Activated CD8-positive, alpha-beta memory T cell treated with anti-CD3 and anti-CD28 coated beads, Interleukin-2, amount 50 U/mL, for 24 hours (primary cell): ENCODE results near the gene PRPSAP1.
"Not testable (repeated sequence)": the region's sequence is repeated elsewhere in the genome, so short reads cannot be mapped to it uniquely, and the experiment has no call there.

Experiments used
- DNase-seq: peaks from one replicate; pipeline ENCODE4 v3.0.0-alpha.2; 2020; ENCODE audit errors: extremely low read depth

The PRPSAP1 gene

DNA sequence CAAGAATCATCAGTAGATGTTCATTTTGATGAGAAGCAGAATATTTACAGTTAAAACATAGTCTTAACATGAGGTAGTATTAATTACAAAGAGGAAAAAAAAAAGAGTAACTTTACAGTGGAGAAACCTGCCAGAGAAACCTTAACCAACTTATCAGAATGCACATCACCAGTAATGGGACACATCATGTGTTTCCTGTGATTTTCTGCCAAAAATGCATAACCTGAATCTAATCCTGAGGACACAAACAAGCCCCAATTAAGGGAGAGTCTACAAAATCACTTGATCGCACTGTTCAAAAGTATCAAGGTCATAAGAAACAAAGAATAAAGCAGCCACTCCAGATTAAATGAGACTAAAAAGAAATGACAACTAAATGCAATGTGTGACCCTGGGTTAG, 27.4 kb downstream of the PRPSAP1 start:
- no peak for DNase-seq

GRCh38 chr17:76318586-76318985, 35.1 kb downstream of the PRPSAP1 start:
- no peak for DNase-seq

DNA sequence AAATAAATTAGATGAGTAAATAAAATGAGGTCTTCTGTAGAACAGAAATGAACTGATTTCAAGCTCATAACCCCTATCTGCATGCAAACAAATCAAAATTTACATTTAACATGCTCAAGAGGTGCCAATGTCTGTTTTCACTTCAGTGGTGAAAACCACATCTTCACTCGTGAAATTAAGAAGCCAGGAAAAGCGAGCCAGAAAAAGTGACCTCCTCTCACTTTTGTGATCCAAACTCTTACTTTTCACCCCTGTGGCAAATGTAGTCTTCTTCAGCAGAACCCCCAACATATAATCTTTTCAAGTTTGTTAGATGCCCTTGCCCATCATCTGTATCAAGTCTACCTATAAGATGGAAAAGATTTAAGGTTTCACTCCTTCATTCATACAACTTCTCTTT, 36.2 kb downstream of the PRPSAP1 start:
- DNase-seq, result no peak

DNA sequence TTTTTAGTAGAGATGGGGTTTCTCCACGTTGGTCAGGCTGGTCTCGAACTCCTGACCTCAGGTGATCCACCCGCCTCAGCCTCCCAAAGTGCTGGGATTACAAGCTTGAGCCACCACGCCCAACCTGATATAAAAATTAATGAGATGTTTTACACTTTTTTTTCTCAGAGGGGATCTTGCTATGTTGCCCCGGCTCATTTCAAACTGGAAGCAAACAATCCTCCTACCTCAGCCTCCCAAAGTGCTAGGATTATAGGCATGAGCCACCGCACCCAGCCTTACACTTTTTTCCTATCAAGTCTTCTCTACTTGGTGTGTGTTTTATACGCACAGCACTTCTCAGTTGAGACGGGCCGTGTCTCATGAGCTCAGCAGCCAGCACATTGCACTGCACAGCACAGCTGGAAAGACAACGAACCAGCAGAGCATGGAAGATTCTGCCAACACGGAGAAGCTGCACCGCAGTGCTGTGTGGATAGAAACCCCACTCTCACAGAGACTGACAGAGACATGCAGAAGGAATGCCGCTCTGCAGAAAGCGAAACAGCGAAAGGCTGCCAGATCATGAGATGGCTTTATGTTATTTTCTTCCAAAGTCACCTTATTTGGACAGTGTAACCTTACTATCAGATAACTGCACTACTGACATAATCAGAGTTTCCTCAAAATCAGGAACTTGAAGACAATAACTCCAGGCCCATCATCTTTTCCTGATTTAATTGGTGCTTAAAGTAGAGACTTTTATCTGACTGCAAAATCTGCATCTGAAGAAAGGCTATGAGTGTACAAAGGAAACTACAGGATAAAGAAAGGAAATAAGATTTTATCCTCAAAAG, 39.1 kb downstream of the PRPSAP1 start:
- no peak for DNase-seq

GRCh38 chr17:76312735-76313134, 41.0 kb downstream of the PRPSAP1 start:
- DNase-seq, result no peak

GRCh38 chr17:76309461-76309860, 44.3 kb downstream of the PRPSAP1 start:
- DNase-seq, result no peak

GRCh38 chr17:76307966-76308338, 45.8 kb downstream of the PRPSAP1 start, which contains the start of gene QRICH2:
Gene QRICH2, minus strand, starts transcription at chr17:76308276. Its CDS starts 278 bp downstream, at chr17:76307998.
- no peak for DNase-seq

DNA sequence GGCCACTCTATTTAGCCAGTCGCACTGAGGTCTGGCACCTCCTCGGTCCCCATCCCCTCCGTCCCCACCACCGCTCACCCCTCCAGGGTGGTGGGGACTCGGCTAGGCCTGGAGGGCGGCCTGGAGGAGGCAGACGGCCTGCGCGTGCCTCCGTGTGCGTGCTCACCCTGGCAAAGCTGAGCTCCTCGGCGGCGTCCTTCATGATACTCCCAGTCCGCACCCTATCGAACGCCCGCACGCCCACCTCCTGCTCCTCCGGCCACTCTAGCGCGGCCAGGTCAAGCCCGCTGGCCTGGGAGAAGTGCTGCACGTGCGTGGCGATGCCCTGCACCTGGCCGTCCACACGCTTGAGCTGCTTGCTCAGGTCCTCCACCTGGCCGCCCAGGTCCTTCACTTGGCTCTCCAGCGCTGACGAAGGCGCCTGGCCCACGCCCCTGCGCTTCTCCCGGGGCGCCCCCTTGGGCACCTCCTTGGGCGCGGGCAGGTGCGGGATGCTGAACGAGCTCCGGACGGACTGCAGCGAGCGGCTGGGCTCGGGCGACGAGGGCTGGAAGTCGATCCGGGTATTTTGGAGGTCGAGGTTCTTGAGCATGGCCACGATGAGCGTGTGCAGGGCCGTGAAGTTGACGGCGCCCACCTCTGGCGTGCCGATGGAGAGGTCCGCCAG, 46.3 kb downstream of the PRPSAP1 start:
- DNase-seq, result no peak

- DNase-seq, result not testable (repeated sequence)
Observed at GRCh38 chr17:76305135-76305454, 48.6 kb downstream of the PRPSAP1 start.

- DNase-seq, result no peak
Observed at GRCh38 chr17:76304226-76305134, 49.2 kb downstream of the PRPSAP1 start.

DNA sequence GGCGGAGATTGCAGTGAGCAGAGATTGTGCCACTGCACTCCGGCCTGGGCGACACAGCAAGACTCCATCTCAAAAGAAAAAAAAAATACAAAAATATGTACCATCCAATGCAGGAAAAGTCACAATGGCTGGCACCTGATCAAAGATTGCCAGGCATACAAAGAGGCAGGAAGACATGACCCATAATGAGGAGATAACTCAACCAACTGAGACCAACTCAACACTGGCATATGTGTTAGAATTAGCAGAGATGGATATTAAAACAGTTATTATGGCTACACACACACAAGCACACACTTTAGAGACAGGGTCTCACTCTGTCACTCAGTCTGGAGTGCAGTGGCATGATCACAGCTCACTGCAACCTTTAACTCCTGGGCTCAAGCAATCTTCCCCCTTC, 56.3 kb downstream of the PRPSAP1 start:
- no peak for DNase-seq

- DNase-seq, result no peak
Observed at GRCh38 chr17:76296889-76297288, 56.8 kb downstream of the PRPSAP1 start.

- no peak for DNase-seq
Observed at GRCh38 chr17:76296186-76296585, 57.5 kb downstream of the PRPSAP1 start.

DNA sequence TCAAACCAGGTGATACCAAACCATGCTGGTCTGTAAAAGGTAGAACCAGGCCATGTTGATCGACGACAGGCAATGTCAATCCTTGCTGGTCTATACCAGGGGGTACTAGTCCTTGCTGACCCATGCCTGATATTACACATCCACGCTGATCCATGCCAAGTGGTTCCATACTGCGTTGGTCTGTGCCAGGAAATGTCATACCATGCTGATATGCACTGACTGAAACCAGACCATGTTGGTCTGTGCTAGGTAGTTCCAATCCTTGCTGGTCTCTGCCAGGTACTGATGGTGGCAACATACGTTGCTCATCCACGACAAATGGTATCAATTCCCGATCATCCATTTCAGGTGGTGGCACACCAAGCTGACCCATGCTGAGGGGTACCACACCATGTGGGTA, 60.6 kb downstream of the PRPSAP1 start:
- no peak for DNase-seq

GRCh38 chr17:76292567-76292966, 61.1 kb downstream of the PRPSAP1 start:
- no peak for DNase-seq

GRCh38 chr17:76281573-76282371, 71.9 kb downstream of the PRPSAP1 start:
- DNase-seq, result no peak

- DNase-seq, result no peak
Observed at GRCh38 chr17:76280650-76281049, 73.1 kb downstream of the PRPSAP1 start.

- no peak for DNase-seq
Observed at GRCh38 chr17:76279742-76280287, 73.9 kb downstream of the PRPSAP1 start.

DNA sequence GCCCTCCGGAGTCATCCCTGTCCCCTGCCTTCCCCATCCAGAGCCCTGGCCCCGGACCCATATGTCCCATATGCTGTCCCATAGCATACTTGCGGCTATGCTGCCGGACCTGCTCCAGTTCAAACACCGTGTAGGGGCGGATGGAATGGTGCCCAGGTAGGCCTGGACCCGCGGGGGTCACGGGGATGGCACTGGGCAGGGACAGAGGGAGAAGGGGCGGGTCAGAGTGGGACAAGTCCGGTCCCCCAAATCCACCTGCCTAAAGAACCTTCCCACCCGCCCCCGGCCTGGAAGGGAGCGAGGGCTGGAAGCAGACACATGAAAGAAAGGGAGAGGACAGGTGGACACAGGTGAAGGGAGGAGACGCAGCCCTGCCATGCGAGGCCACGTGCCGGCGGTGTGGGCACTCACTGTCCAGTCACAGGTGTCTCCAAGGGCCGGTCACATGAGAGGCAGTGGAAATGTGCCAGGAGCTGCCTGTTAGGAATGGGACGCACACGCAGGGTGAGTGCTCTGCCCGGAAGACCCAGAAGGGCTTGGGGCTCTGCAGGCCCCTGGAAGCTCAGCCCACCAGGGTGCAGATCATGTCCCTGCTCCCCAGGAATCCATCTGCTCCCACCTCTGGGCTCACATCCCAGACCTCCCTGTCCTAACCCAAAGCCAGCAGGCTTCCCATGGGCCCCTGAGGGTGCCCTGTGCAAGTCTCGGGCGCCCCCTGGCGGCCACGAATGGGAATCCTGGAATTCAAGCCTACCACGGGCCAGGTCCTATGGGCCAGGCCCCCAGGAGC, 74.6 kb downstream of the PRPSAP1 start:
- DNase-seq, result no peak

DNA sequence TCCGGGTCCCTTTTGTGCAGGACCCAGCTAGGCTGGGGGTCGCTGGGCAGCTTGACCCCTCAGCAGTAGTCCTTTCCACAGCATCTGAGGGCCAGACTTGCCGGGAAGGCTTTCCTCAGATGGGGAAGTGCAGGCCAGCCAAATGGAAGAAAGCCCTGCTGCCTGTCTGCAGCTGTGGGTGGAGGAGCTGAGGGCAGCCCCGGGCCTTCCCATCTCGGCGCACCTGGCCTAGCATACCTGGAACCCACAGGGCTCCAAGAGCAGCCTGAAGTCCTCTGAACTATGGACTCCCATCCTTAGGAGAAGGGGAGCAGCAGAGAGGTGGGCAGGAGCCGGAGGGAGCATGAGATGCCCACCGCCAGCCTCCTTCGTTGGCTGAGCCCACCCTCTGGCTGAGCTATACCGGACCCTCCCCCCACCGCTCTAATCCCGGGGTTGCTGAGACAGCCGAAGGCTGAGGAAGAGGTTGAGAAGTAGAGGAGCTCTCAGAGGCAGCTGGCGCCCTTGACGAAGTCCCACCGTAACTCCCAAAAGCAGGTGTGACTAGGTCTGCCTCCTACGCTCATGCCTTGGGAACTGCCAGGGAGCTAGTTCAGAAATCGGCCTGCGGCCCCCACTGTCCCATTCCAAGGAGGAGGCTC, 75.3 kb downstream of the PRPSAP1 start:
- DNase-seq, result no peak
